D341Med (cell line): ENCODE results near the gene CYP1A1.
A peak's percentile ranks its signal among the peaks of the same experiment; 100 is the strongest.

Experiments used
- DNase-seq: peaks from one replicate; pipeline ENCODE4 v3.0.0; 2012; ENCODE audit warnings: low spot score

The CYP1A1 gene

DNA sequence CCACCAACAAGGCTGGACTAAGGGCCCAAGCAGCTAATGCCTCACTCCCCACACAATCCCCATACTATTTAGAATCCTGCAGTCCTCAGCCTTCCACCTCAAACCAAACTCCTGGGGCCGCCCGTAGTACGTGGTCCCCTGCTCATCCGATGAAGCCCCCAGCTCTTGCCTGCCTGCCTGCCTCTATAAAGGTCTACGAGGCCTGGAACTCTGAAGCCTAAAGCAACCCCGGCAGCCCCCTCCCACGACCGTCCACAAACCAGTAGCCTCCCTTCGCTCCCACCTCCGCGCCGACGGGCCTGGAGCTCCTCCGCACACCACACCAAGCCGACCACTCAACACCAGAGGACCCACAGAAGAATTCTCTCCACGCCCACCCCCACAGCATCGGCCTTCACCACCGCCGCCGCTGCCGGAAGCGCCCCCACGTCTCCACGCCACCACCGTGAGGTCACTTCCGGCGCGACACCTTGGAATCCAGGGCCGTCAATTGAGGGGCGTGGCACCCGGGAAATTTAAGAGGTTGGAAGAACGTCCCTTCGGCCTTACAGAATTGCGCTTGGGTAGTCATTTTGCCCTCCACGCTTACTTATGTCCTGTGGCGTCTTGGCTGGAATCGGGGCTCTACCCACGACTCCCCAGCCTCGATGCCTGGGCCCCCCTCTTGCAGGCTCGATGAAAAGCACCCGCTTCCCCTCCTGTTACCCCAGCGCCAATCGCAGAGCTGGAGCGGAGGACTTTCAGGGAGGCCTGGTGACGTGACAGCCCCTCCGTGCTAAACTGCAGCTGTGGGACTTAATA lies 29.5 kb downstream of the CYP1A1 start, which contains the start of gene EDC3:
TSS of gene EDC3 (minus strand) at position 428 of the 801 bp plus-strand sequence. CDS start 20,900 bp downstream, outside the sequence.
- peak; percentile 96 for DNase-seq

DNA sequence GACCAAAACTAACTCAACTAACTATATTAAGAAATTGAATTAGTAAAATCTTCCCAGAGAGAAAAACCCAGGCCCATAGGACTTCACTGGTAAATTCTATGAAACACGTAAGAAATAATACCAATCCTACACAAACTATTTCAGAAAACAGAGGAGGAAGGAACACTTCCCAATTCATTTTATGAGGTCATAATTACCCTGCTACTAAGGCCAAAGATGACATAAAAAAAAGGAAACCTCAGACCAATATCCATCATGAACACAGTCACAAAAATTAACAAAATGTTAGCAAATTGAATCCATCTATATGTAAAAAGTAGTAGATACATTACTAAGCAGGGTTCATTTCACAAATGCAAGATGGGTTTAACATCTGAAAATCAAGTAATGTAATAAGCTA lies 33.0 kb downstream of the CYP1A1 start:
- DNase-seq: no peak

DNA sequence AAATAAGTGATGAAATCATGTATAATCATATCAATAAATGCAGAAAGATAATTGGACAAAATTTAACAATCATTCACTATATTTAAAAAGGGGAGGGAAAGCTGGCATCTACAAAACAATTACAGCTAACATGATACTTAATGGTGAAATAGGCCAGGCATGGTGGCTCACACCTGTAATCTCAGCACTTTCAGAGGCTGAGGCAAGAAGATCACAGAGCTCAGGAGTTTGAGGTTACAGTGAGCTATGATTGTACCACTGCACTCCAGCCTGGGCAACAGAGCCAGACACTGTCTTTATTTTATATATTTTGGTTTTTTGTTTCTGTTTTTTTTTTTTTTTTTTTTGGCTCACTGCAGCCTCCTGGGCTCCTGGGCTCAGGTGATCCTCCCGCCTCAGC lies 41.6 kb downstream of the CYP1A1 start:
- no peak for DNase-seq

DNA sequence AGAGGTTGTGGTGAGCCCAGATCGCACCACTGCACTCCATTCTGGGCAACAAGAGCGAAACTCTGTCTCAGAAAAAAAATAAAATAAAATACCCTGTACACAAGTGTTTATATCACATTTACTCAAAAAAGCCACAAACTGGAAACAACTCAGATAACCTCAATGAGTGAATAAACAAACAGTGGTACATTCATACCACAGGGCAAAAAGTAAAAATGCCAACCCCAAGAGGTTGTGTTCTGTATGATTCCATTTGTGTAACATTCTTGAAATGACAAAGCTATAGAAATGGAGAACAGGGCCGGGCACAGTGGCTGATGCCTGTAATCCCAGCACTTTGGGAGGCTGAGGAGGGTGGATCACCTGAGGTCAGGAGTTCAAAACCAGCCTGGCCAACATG lies 42.4 kb downstream of the CYP1A1 start:
- DNase-seq: no peak

DNA sequence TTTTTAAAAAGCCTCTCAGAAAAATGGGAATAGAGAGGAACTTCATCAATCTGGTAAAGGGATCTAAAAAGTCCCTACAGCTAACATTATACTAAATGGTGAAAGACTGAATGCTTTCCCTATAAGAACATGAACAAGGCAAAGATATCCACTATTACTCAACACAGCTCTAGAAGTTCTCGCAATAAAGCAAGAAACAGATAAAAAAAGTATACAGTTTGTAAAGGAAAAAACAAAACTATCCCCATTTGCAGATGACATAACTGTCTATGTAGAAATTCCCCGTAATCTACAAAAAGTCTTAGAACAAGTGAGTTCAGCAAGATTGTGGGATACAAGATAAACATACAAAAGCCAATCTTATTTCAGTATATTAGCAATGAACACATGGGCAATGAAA lies 44.9 kb downstream of the CYP1A1 start:
- no peak for DNase-seq

DNA sequence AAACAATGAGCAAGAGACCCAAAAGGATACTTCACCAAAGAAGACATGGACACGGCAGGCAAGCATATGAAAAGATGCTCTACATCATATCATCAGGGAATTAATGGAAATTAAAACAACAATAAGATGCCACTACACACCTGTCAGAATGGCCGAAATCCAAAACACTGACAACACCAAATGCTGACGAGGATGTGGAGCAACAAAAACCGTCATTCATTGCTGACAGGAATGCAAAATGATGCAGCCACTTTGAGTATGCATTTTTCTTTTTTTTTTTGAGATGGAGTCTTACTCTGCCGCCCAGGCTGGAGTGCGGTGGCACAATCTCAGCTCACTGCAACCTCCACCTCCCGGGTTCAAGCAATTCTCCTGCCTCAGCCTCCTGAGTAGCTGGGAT lies 48.5 kb downstream of the CYP1A1 start:
- DNase-seq: no peak

DNA sequence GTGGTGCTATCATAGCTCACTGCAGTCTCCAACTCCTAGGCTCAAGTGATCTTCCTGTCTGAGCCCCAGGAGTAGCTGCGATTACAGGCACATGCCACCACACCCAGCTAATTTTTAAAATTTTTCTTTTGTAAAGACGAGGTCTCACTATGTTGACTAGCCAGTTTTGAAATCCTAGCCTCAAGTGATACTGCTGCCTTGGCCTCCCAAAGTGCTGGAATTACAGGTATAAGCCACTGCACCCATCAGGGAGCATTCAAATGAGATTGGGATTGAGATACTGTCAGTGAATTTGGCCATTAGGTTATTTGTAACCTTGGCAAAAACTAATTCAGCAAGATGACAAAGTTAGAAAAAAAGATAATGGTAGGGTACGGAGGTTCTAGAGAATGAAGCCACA lies 51.2 kb downstream of the CYP1A1 start:
- DNase-seq: no peak

DNA sequence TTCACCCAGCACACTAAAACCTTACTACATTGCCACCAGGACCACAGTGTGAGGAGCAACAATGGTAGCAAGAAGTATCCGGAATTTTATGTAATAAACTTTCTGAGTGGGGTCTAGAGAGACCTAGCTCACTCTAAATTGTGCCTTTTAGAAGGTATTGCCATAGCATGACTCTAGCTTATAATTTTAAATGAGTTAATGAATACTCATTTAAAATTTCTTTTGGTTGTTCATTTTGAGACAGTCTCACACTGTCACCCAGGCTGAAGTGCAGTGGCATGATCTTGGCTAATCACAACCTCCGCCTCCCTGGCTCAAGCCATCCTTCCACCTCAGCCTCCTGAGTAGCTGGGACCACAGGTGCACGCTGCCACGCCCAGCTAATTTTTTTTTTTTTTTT lies 55.7 kb downstream of the CYP1A1 start:
- DNase-seq: no peak
